HL-60/S4 treated with retinoic acid at 250 ng/mL for 4 days and 3 days (cell line): ENCODE data around the gene MRRF.
"Not testable (repeated sequence)": the region's sequence is repeated elsewhere in the genome, so short reads cannot be mapped to it uniquely, and the experiment has no call there.

Experiments used
- in situ Hi-C: fragments of 300-500 bp; cut with MboI; formaldehyde crosslinking; loops from 2 replicates; pipeline ENCODE4 v1.7.0; 2022; ENCODE audit warnings: low sequenced_read_pairs

Gene MRRF

GRCh38 chr9:122330466-122330865 is 65.8 kb downstream of the MRRF start:
- in situ Hi-C loops: not testable (repeated sequence)

- in situ Hi-C loops: no loop called here
These were observed 66.8 kb downstream of the MRRF start for GRCh38 chr9:122331523-122331927.

- in situ Hi-C loops: no loop called here
These were observed 67.4 kb downstream of the MRRF start for GRCh38 chr9:122332083-122332482.

GRCh38 chr9:122332644-122333043 is 68.0 kb downstream of the MRRF start:
- in situ Hi-C loops: no loop called here

GRCh38 chr9:122333169-122333808 is 68.6 kb downstream of the MRRF start:
- in situ Hi-C loops: no loop called here

- in situ Hi-C loops: no loop called here
These were observed 70.2 kb downstream of the MRRF start for GRCh38 chr9:122334916-122335315.

DNA sequence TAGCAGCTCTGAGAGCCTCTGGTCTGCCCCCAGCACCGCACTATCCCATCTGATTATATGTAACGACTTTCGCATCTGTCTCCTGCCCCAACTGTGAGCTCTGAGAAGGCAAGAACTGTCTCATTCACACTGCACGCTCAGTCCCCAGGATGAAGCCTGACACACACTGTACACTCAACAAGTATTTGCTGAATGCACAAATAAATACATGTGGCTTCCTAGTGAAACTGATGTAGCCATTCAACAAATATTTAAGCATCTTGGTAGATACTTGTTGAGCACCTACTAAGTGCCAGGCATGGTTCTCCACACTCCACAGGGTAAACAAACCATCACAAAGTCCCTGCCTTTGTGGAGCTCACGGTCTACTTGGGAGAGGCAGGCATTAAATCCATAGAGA is 71.5 kb downstream of the MRRF start:
- in situ Hi-C loops: no loop called here

DNA sequence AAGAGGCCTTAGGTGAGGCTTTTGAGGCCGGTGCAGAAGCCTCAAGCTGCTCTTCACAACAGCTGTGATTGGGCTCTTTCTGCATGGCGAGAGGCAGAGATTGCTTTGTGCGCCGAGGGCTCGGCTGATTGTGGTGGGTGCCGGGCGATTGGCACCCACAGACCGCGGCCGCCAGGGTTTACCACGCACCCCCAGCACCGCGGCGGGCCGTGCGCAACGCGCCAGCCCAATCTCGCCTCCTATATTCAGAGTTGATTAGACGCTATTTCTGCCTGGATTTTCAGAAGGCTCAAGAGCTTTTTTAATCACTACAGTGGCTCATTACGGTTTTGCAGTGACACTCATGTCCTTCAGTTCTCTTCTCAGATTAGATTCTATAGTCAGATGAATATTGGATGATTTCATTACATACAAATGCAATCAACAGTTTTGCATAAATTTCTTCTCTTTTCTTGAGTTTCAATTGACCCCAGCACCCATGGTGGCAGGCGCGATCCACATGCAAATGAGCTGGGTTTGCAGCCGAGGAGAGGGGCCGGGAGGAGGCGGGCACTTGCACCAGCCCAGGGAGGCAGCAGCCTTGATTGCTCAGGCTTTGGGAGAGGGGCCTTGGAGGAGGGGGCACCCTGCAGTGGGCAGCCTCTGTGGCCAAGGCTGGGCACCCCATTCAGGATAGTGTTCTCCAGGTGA is 72.3 kb downstream of the MRRF start:
- in situ Hi-C loops: no loop called here

DNA sequence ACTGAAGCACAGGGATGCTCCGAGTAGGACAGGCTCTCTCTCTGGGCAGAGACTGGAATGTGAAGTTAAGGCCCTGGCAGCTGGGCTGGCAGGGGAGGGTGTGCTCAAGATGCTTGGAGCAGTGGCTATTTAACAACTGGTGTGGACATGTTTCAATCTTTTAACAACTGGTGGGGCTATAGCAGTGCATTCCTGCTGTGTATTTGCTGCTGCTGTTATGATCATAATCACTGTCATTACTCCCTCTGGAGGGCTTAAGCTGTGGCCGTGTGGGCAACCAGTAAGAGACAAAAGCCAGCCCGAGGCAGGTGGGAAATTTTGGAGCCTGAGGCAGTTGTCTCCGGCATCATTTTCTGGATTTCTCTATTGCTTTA is 72.9 kb downstream of the MRRF start:
- in situ Hi-C loops: no loop called here

GRCh38 chr9:122338536-122338935 is 73.9 kb downstream of the MRRF start:
- in situ Hi-C loops: no loop called here

DNA sequence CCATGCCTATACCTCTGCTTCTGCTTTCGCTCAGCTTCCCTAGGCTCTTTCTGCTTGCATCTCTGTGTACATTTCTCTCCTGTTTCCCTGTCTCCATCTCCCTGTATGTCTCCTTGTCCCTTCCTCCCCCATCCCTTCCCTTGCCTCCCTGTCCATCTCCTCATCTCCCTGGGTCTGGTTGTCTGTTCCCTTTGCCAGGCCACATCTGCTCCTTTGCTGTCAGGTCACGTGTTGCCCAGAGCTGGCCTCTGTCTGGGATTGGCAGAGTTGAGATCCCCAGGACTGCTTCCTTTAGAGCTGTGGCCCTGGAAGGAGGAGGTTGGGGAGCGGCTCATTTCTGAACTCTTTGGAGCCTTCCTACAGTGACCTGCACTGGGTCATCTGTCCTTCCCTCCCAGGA is 74.3 kb downstream of the MRRF start:
- in situ Hi-C loops: no loop called here

DNA sequence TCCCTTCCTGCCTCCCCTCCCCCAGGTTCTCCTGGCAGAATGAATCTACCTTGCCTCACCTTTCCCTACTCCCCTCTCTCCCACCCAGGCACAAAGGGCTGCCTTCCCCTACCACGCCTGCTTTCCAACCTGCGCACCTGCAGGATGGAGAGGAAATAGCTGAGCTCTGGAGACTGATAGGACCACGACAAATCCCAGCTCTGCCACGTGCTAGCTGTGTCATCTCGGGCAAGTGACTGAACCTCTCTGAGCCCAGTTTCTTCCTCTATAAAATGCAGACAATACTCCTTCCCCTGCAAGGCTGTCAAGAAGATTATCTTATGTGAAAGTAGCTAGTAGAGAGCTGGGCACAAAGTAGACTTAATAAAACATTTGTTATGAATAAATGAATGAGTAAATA is 74.9 kb downstream of the MRRF start:
- in situ Hi-C loops: no loop called here

- in situ Hi-C loops: loop anchor here (10.0 kb wide), 1 partner anchor 215 kb away; no protein-coding TSS in a partner anchor
These were observed 75.5 kb downstream of the MRRF start for GRCh38 chr9:122340161-122340560.

DNA sequence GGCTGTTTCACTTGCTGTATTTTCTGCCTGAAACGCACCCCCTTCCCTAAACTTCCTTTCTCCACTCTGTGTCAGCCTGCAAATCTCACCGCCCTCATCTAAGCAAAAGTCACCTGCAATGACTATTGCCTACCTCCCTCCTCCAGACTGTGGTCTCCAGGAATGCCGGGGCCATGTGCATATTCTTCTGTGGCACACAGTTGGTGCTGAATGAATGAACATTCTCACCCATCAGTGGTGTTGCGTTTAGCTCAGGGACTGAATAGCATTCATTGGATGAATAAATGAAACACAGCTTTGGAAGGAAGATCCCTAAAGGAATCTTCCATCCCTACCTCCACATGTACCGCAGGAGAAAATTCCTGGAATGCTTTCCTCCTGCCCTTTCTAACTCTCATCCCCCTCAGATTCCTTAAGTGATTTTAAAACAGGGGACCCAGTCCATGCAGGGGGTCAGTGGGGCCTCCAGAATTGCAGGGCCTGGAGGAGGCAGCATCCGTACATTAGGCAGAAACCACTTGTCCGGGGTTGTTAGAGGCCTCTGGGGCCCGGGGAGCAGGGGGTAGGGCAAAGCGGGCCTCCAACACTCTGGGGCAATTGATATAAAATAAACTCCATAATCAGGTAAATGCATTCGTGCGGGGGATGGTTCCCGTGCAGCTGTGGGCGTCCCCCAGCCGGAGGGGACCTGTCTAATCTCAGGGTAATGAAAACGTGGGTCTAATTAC is 77.8 kb downstream of the MRRF start:
- in situ Hi-C loops: loop anchor here (10.0 kb wide), 1 partner anchor 218 kb away; no protein-coding TSS in a partner anchor

GRCh38 chr9:122346478-122347347 is 82.0 kb downstream of the MRRF start:
- in situ Hi-C loops: loop anchor here (10.0 kb wide), 1 partner anchor 222 kb away; no protein-coding TSS in a partner anchor

DNA sequence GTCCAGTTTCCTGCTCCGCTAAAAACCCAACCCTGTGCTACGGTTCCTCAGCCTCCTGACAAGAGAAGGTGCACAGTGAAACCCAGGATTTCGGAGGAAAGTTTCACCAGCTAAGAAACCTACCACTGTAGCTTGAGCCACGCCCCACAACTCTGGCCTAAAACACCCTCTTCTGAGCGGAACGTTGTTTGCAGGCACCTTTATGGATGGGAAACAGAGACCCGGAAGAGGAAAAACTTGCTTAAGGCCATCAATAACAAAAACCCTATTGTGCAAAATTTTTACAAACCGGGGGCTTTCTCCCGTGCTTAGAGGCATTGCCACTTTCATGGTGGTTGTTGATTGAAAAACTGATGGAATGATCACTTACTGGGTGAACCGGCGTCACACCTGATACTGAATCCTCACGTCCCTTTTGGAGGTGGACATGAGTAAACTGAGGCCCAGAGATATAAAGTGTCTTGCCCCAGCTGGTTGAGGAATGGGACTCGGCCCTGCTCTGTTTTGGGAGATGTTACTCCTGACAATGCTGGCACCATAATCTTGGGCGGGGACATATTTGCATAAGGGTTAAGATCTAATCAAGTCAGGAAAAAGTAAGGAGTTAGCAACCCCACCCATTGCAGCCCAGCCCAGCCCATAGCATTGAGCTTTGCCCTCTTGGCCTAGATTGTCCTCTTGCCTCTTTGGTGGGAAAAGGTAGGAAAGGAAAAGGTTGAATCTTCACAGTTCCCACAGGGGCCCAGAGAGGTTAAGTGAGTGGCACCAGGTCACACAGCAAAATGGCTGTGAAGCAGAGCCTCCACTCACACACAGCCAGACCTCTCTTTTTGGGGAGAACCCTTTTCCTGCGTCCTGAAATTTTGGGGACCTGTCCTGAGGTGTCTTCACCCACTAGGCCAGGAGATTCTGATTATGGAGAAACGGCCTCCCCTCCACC is 82.9 kb downstream of the MRRF start:
- in situ Hi-C loops: loop anchor here (10.0 kb wide), 1 partner anchor 223 kb away; no protein-coding TSS in a partner anchor

DNA sequence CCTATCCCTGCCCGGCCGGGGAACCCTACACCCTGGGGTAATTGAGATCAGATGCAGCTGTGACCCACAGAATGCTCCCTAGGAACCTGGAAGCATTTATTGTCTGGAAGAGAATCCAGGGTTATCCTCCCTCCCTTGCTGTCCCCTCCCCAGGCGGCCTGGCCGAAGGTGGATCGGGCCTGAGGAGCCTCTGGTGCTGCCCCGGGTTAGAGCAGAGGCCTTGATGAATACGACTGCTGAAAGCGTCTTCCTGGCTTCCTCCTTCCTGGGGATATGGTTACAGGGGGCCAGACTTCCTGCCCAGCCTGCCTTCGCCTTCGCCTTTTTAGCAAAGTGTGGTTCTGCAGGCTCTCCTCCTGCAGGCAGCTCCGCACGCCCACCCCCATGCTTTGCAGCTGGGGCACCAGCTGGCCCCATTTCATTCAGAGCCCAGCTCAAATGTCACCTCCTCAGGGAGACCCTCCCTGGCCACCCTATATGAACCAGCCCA is 83.7 kb downstream of the MRRF start:
- in situ Hi-C loops: loop anchor here (10.0 kb wide), 1 partner anchor 224 kb away; no protein-coding TSS in a partner anchor

DNA sequence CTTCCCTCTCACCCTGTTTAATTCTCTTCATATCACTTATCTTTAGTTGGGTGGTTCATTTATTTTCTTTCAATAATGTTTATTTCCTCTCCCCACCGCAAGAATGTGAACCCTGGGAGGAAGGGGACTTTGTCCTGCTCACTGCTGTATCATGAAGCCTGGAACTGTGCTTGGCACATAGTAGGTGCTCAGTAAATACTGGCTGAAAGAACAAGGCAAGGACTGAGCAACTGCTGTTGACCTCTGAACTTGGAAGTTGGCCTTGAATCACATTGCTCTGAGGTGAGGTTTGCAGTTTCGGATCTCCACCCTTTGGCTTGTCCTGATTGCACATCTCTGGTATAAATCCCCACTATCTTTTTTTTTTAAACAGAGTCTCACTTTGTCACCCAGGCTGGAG is 84.1 kb downstream of the MRRF start:
- in situ Hi-C loops: loop anchor here (10.0 kb wide), 1 partner anchor 224 kb away; no protein-coding TSS in a partner anchor

DNA sequence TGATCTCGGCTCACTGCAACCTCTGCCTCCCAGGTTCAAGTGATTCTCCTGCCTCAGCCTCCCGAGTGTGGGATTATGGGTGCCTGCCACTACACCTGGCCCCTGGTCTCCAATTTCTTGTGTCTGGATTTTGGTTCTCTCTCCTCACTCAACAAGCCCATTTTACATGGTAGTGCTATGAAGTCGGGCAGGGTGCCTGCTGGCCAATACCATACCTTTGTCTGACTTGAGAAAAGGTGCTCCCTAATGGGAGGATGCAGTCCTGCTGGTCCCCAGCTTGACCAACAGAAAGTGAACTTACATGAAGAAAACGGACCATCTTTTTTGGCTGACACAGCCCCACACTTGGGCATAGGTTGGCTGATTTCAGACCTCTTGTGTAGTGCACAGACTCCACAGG is 84.5 kb downstream of the MRRF start:
- in situ Hi-C loops: loop anchor here (10.0 kb wide), 1 partner anchor 224 kb away; no protein-coding TSS in a partner anchor
